ENCODE results near the gene USP50.
"Not testable (repeated sequence)": the region's sequence is repeated elsewhere in the genome, so short reads cannot be mapped to it uniquely, and the experiment has no call there.

Gene USP50

GRCh38 chr15:50503144-50503543 lies 43.3 kb downstream of the USP50 start:
- DNase-seq (ENCODE audit: low spot score), result no peak

GRCh38 chr15:50501815-50502214 lies 44.7 kb downstream of the USP50 start:
- DNase-seq (ENCODE audit: low spot score), result no peak

GRCh38 chr15:50500352-50500751 lies 46.1 kb downstream of the USP50 start:
- no peak for DNase-seq (ENCODE audit: low spot score)

GRCh38 chr15:50496692-50497091 lies 49.8 kb downstream of the USP50 start:
- no peak for DNase-seq (ENCODE audit: low spot score)

- DNase-seq (ENCODE audit: low spot score), result not testable (repeated sequence)
Measured at GRCh38 chr15:50494547-50494946, 51.9 kb downstream of the USP50 start.

- DNase-seq (ENCODE audit: low spot score), result no peak
Measured at GRCh38 chr15:50493625-50494024, 52.8 kb downstream of the USP50 start.

GRCh38 chr15:50487287-50487686 lies 59.2 kb downstream of the USP50 start:
- DNase-seq (ENCODE audit: low spot score), result no peak

- DNase-seq (ENCODE audit: low spot score), result no peak
Measured at GRCh38 chr15:50485389-50485788, 61.1 kb downstream of the USP50 start.

GRCh38 chr15:50484781-50485180 lies 61.7 kb downstream of the USP50 start:
- DNase-seq (ENCODE audit: low spot score), result no peak

GRCh38 chr15:50476143-50476542 lies 70.3 kb downstream of the USP50 start:
- DNase-seq (ENCODE audit: low spot score), result no peak

GRCh38 chr15:50471072-50471471 lies 75.4 kb downstream of the USP50 start:
- DNase-seq (ENCODE audit: low spot score), result no peak

GRCh38 chr15:50463423-50464358 lies 82.8 kb downstream of the USP50 start:
- DNase-seq (ENCODE audit: low spot score), result no peak

GRCh38 chr15:50458348-50459112 lies 87.9 kb downstream of the USP50 start:
- DNase-seq (ENCODE audit: low spot score), result no peak

GRCh38 chr15:50452927-50453326 lies 93.5 kb downstream of the USP50 start:
- no peak for DNase-seq (ENCODE audit: low spot score)
